ENCODE data around the gene PTGIS. TPM values are rescaled to one million over a fixed set of nuclear protein-coding genes. Genes with fewer than 3 reads are reported as not detected.

Gene PTGIS
- total and polyA plus RNA-seq, 2 donors (not counting 3 experiments of a cell fraction or from before 2014, with no cell fraction given): 6.2 to 11.8 TPM

- ChIA-PET POLR2A (no interaction called here), CTCF (interaction anchor here (0.7 to 24.6 kb wide), 5 partner anchors 20 to 457 kb away, joined by 3 to 962 read pairs (median 6); no protein-coding TSS in a partner anchor)
- Histone ChIP-seq H3K79me2 (ENCODE audit: control insufficient read depth, insufficient read depth, low read length) (no peaks in the 10 kb centered on the region), H2AFZ (ENCODE audit: low read depth, low read length) (no peak overlapping the region), H3K27me3 (ENCODE audit: control insufficient read depth in 2 of 2, insufficient read depth in 2 of 2, low read length in 2 of 2) (no peaks in the 10 kb centered on the region), H3K9me3 (replicated peaks; ENCODE audit: control insufficient read depth, insufficient read depth, low read length) (no peaks in the 10 kb centered on the region), H3K27ac (ENCODE audit: insufficient read depth, low read depth, low read length) (no peak overlapping the region), H3K9me1 (replicated peaks; ENCODE audit: control insufficient read depth, extremely low read depth, insufficient read depth, low read length) (no peaks in the 10 kb centered on the region), H4K20me1 (replicated peaks; ENCODE audit: control insufficient read depth, extremely low read depth, insufficient read depth, low read length) (no peaks in the 10 kb centered on the region), H3K9ac (replicated peaks; ENCODE audit: extremely low read depth, insufficient read depth, low read length) (no peak overlapping the region), H3K4me2 (ENCODE audit: insufficient read depth, low read length) (no peak overlapping the region), H3K4me1 (ENCODE audit: control insufficient read depth, extremely low read depth, insufficient read depth, low read length) (no peaks in the 10 kb centered on the region), H3K36me3 (ENCODE audit: control insufficient read depth in 2 of 2, extremely low read depth in 1 of 2, insufficient read depth in 2 of 2, low read length in 2 of 2) (no peaks in the 10 kb centered on the region), H3K4me3 (replicated peaks in 1 of 3; ENCODE audit: insufficient read depth in 1 of 3, low read depth in 1 of 3, low read length in 3 of 3) (no peak overlapping the region)
- intact Hi-C loops (cut with micrococcal nuclease): no loop called here
- no TSS peak for BruUV-seq (replicated peaks)
- dilution Hi-C loops (cut with MboI; ENCODE audit: extremely low pct_ligation_motif_present, low sequenced_read_pairs): no loop called here
- FAIRE-seq (no peak), DNase-seq (ENCODE audit: low read depth, low spot score) (no peak)
- no peak for TF ChIP-seq CTCF (IDR thresholded peaks at IDR 0.05; ENCODE audit: extremely low read depth in 1 of 2, insufficient read depth in 1 of 2, low read depth in 1 of 2, low read length in 2 of 2)
Observed at GRCh38 chr20:49614338-49615050, 46.6 kb upstream of the PTGIS start.

- POLR2A ChIA-PET: no interaction called here
- no peak for FAIRE-seq
- no TSS peak for BruUV-seq (replicated peaks)
Observed at GRCh38 chr20:49612127-49612738, 44.3 kb upstream of the PTGIS start.

More at GRCh38 chr20:49612127-49612738, 44.3 kb upstream of the PTGIS start:
- H3K27ac ChIP-seq (ENCODE audit: insufficient read depth, low read depth, low read length): no peak overlapping the region
- CTCF ChIA-PET: interaction anchor here (1.3 to 24.6 kb wide), 4 partner anchors 71 to 277 kb away, joined by 6 to 962 read pairs (median 148); no protein-coding TSS in a partner anchor
- dilution Hi-C loops (cut with MboI; ENCODE audit: extremely low pct_ligation_motif_present, low sequenced_read_pairs) (no loop called here), intact Hi-C loops (cut with micrococcal nuclease) (no loop called here)
- no peaks in the 10 kb centered on the region for H3K79me2 ChIP-seq (ENCODE audit: control insufficient read depth, insufficient read depth, low read length)
- H3K27me3 ChIP-seq (ENCODE audit: control insufficient read depth in 2 of 2, insufficient read depth in 2 of 2, low read length in 2 of 2): no peaks in the 10 kb centered on the region
- no peak for DNase-seq (ENCODE audit: low read depth, low spot score)
- H3K4me2 ChIP-seq (ENCODE audit: insufficient read depth, low read length): no peak overlapping the region
- H3K4me1 ChIP-seq (ENCODE audit: control insufficient read depth, extremely low read depth, insufficient read depth, low read length): no peaks in the 10 kb centered on the region
- H2AFZ ChIP-seq (ENCODE audit: low read depth, low read length): no peak overlapping the region
- H3K9ac ChIP-seq (replicated peaks; ENCODE audit: extremely low read depth, insufficient read depth, low read length): no peak overlapping the region
- H3K4me3 ChIP-seq (replicated peaks in 1 of 3; ENCODE audit: insufficient read depth in 1 of 3, low read depth in 1 of 3, low read length in 3 of 3): no peak overlapping the region
- TF ChIP-seq CTCF (IDR thresholded peaks at IDR 0.05; ENCODE audit: extremely low read depth in 1 of 2, insufficient read depth in 1 of 2, low read depth in 1 of 2, low read length in 2 of 2): no peak
- TF ChIP-seq GATA2 (IDR thresholded peaks at IDR 0.05; ENCODE audit: insufficient read depth, insufficient read length, low read depth, low read length): no peak
- no peak for TF ChIP-seq EZH2 (IDR thresholded peaks at IDR 0.05; ENCODE audit: borderline replicate concordance, low read depth, low read length, severe bottlenecking)
- TF ChIP-seq POLR2A (IDR thresholded peaks at IDR 0.05; ENCODE audit: low read depth, low read length): no peak
- TF ChIP-seq MAX (IDR thresholded peaks at IDR 0.05; ENCODE audit: insufficient read depth, insufficient read length): no peak
- TF ChIP-seq JUN (IDR thresholded peaks at IDR 0.05; ENCODE audit: borderline replicate concordance, insufficient read depth, insufficient read length, low read depth): no peak
- TF ChIP-seq FOS (IDR thresholded peaks at IDR 0.05; ENCODE audit: borderline replicate concordance, insufficient read depth, low read length): no peak
- no peak for TF ChIP-seq POLR2AphosphoS5 (IDR thresholded peaks at IDR 0.05; ENCODE audit: insufficient read depth, low read depth, low read length)
- TF ChIP-seq MYC (IDR thresholded peaks at IDR 0.05; ENCODE audit: low read depth, low read length): no peak
- no peaks in the 10 kb centered on the region for H3K9me1 ChIP-seq (replicated peaks; ENCODE audit: control insufficient read depth, extremely low read depth, insufficient read depth, low read length)
- H3K36me3 ChIP-seq (ENCODE audit: control insufficient read depth in 2 of 2, extremely low read depth in 1 of 2, insufficient read depth in 2 of 2, low read length in 2 of 2): no peaks in the 10 kb centered on the region
- H4K20me1 ChIP-seq (replicated peaks; ENCODE audit: control insufficient read depth, extremely low read depth, insufficient read depth, low read length): no peaks in the 10 kb centered on the region
- H3K9me3 ChIP-seq (replicated peaks; ENCODE audit: control insufficient read depth, insufficient read depth, low read length): no peaks in the 10 kb centered on the region
